ENCODE results near the gene ARHGAP6. TPM values are rescaled to one million over a fixed set of nuclear protein-coding genes. Genes with fewer than 3 reads are reported as not detected.
"Not testable (repeated sequence)": the region's sequence is repeated elsewhere in the genome, so short reads cannot be mapped to it uniquely, and the experiment has no call there.

ARHGAP6 gene
- polyA plus RNA-seq, 3 donors = 1.2 to 7.8 (median 4.6) TPM

GRCh38 chrX:11393949-11394654, 271.6 kb downstream of the ARHGAP6 start:
- H3K27ac ChIP-seq (ENCODE audit: low read depth, low read length) = no peak overlapping the region
- WGBS, 3 donors = 86 to 89% (median 87%) methylated on average over 2 of the region's 2 CpGs

GRCh38 chrX:11386812-11387211, 278.9 kb downstream of the ARHGAP6 start:
- WGBS, 3 donors = 48 to 73% (median 55%) methylated on average over 3 of the region's 3 CpGs
- H3K27ac ChIP-seq (ENCODE audit: low read depth, low read length) = no peak overlapping the region

GRCh38 chrX:11386001-11386523, 279.7 kb downstream of the ARHGAP6 start:
- no peak overlapping the region for H3K27ac ChIP-seq (ENCODE audit: low read depth, low read length)
- WGBS, 3 donors = 37 to 56% (median 41%) methylated on average over 3 to 5 of the region's 5 CpGs

GRCh38 chrX:11382930-11383329, 282.8 kb downstream of the ARHGAP6 start:
- WGBS, 3 donors = 35 to 65% (median 57%) methylated on average over 4 of the region's 4 CpGs
- no peak overlapping the region for H3K27ac ChIP-seq (ENCODE audit: low read depth, low read length)

- 9 to 11% (median 10%) methylated on average over 6 of the region's 6 CpGs for WGBS, 3 donors
- H3K27ac ChIP-seq (ENCODE audit: low read depth, low read length) = no peak overlapping the region
Observed at GRCh38 chrX:11381464-11381863, 284.3 kb downstream of the ARHGAP6 start.

GRCh38 chrX:11380187-11380844, 285.4 kb downstream of the ARHGAP6 start:
- no peak overlapping the region for H3K27ac ChIP-seq (ENCODE audit: low read depth, low read length)
- WGBS, 3 donors = 64 to 82% (median 66%) methylated on average over 10 of the region's 10 CpGs

- H3K27ac ChIP-seq (ENCODE audit: low read depth, low read length) = no peak overlapping the region
Observed at GRCh38 chrX:11376163-11376562, 289.6 kb downstream of the ARHGAP6 start.

- WGBS, 3 donors = 43 to 46% (median 45%) methylated on average over 1 of the region's 1 CpG
- H3K27ac ChIP-seq (ENCODE audit: low read depth, low read length) = no peak overlapping the region
Observed at GRCh38 chrX:11375614-11376119, 290.1 kb downstream of the ARHGAP6 start.

- 48 to 85% (median 68%) methylated on average over 2 of the region's 2 CpGs for WGBS, 3 donors
- H3K27ac ChIP-seq (ENCODE audit: low read depth, low read length) = no peak overlapping the region
Observed at GRCh38 chrX:11374570-11374969, 291.1 kb downstream of the ARHGAP6 start.

GRCh38 chrX:11371106-11371505, 294.6 kb downstream of the ARHGAP6 start:
- H3K27ac ChIP-seq (ENCODE audit: low read depth, low read length) = no peak overlapping the region

GRCh38 chrX:11367609-11368430, 297.9 kb downstream of the ARHGAP6 start:
- no peak overlapping the region for H3K27ac ChIP-seq (ENCODE audit: low read depth, low read length)
- WGBS, 3 donors = 63 to 71% (median 64%) methylated on average over 7 of the region's 7 CpGs

- WGBS, 3 donors = 69 to 83% (median 72%) methylated on average over 2 of the region's 2 CpGs
- H3K27ac ChIP-seq (ENCODE audit: low read depth, low read length) = no peak overlapping the region
Observed at GRCh38 chrX:11366998-11367595, 298.6 kb downstream of the ARHGAP6 start.

- 79 to 96% (median 93%) methylated on average over 3 of the region's 3 CpGs for WGBS, 3 donors
- H3K27ac ChIP-seq (ENCODE audit: low read depth, low read length) = no peak overlapping the region
Observed at GRCh38 chrX:11365426-11365825, 300.3 kb downstream of the ARHGAP6 start.

- 86 to 97% (median 94%) methylated on average over 3 of the region's 3 CpGs for WGBS, 3 donors
Observed at GRCh38 chrX:11364835-11365234, 300.9 kb downstream of the ARHGAP6 start.

GRCh38 chrX:11363825-11364224, 301.9 kb downstream of the ARHGAP6 start:
- 61 to 95% (median 75%) methylated on average over 1 of the region's 1 CpG for WGBS, 3 donors

More at GRCh38 chrX:11364835-11365234, 300.9 kb downstream of the ARHGAP6 start:
- H3K27ac ChIP-seq (ENCODE audit: low read depth, low read length) = no peak overlapping the region

GRCh38 chrX:11363069-11363594, 302.6 kb downstream of the ARHGAP6 start:
- 74 to 81% (median 79%) methylated on average over 4 of the region's 4 CpGs for WGBS, 3 donors
- H3K27ac ChIP-seq (ENCODE audit: low read depth, low read length) = no peak overlapping the region

More at GRCh38 chrX:11363825-11364224, 301.9 kb downstream of the ARHGAP6 start:
- not testable (repeated sequence) for H3K27ac ChIP-seq (ENCODE audit: low read depth, low read length)

GRCh38 chrX:11361666-11362065, 304.1 kb downstream of the ARHGAP6 start:
- 73 to 90% (median 81%) methylated on average over 3 of the region's 3 CpGs for WGBS, 3 donors
- H3K27ac ChIP-seq (ENCODE audit: low read depth, low read length) = not testable (repeated sequence)

GRCh38 chrX:11355944-11356343, 309.8 kb downstream of the ARHGAP6 start:
- H3K27ac ChIP-seq (ENCODE audit: low read depth, low read length) = not testable (repeated sequence)
- 38 to 60% (median 50%) methylated on average over 1 to 2 of the region's 2 CpGs for WGBS, 3 donors
